Gastroesophageal sphincter (tissue), 4 donors: ENCODE measurements around the gene CDH13. TPM values are rescaled to one million over a fixed set of nuclear protein-coding genes. Genes with fewer than 3 reads are reported as not detected.

Source experiments
- ATAC-seq: fragments of 150-250 bp; one replicate; pipeline ENCODE4 v1.9.1; 2016; ENCODE audit warnings: mild to moderate bottlenecking, moderate library complexity
- H3K27ac ChIP-seq, 4 donors: fragments of 200-600 bp; sonication (generic) in 3 of 4; 1 replicate in 3 of 4; 2 replicates in 1 of 4; pipeline ENCODE4 v1.5.1; 2016 to 2019
- H3K27me3 ChIP-seq: fragments of 200-600 bp; sonication (generic); one replicate; pipeline ENCODE4 v1.5.1; 2019
- H3K36me3 ChIP-seq, 2 donors: fragments of 200-600 bp; sonication (generic); one replicate each; pipeline ENCODE4 v1.5.1; 2019; ENCODE audit warnings: control low read depth in 1 of 2
- H3K4me1 ChIP-seq, 3 donors: fragments of 200-600 bp; sonication (generic); 1 replicate in 2 of 3; 2 replicates in 1 of 3; pipeline ENCODE4 v1.5.1; 2016 to 2019; ENCODE audit warnings: control low read depth in 2 of 3
- H3K4me3 ChIP-seq, 2 donors: fragments of 200-600 bp; sonication (generic); one replicate each; pipeline ENCODE4 v1.5.1; 2019; ENCODE audit warnings: mild to moderate bottlenecking in 1 of 2, moderate library complexity in 1 of 2
- H3K9me3 ChIP-seq, 3 donors: fragments of 200-600 bp; sonication (generic); one replicate each; pipeline ENCODE4 v1.5.1; 2017 to 2019; ENCODE audit warnings: control low read depth in 2 of 3
- CTCF ChIP-seq, 4 experiments: fragments of 200-600 bp in 2 of 4; fragments of 450-650 bp in 2 of 4; sonication (generic) in 1 of 4; IDR thresholded peaks; one replicate each; pipeline ENCODE4 v1.5.1; 2017 to 2019; ENCODE audit warnings: antibody characterized with exemption in 4 of 4, mild to moderate bottlenecking in 2 of 4, moderate library complexity in 2 of 4
- EP300 ChIP-seq: sonication (generic); formaldehyde crosslinking; IDR thresholded peaks from one replicate; pipeline ENCODE4 v1.6.1; 2017; ENCODE audit warnings: antibody characterized with exemption, mild to moderate bottlenecking
- POLR2A ChIP-seq, 2 donors: fragments of 450-650 bp; IDR thresholded peaks; one replicate each; pipeline ENCODE4 v1.6.1; 2017; ENCODE audit warnings: antibody characterized with exemption in 2 of 2, mild to moderate bottlenecking in 2 of 2, moderate library complexity in 1 of 2
- POLR2AphosphoS5 ChIP-seq: sonication (generic); formaldehyde crosslinking; IDR thresholded peaks from one replicate; pipeline ENCODE4 v1.6.1; 2017; ENCODE audit warnings: antibody characterized with exemption
- WGBS, 2 donors: methylation state at CpG; one replicate each; pipeline ENCODE4 v1.1.5; 2018; ENCODE audit warnings: low coverage in 1 of 2; 5-methylcytosine and 5-hydroxymethylcytosine counted together
- total RNA-seq, 4 donors: library from RNA; depleted of rRNA; stranded (reverse); fragments of >200 nt; gene quantifications; one replicate each; pipeline ENCODE4 v1.1.0, GENCODE V29; 2016

CDH13 gene
- total RNA-seq, 4 donors from 2014 or later = 4.2 to 22.3 (median 11.4) TPM

- no peak overlapping the region for H3K27ac ChIP-seq
- no peak overlapping the region for H3K4me3 ChIP-seq
- no peak for TF ChIP-seq POLR2AphosphoS5
- no peak for TF ChIP-seq EP300
- TF ChIP-seq POLR2A (IDR thresholded peaks at IDR 0.05) = no peak
- no peak for TF ChIP-seq CTCF (IDR thresholded peaks at IDR 0.05)
- no peak for ATAC-seq
- WGBS, 2 donors = 76 to 77% methylated on average over 3 to 4 of the region's 4 CpGs
- H3K36me3 ChIP-seq = no peaks in the 10 kb centered on the region
- H3K9me3 ChIP-seq = peaks cover 0 to 12% (median 0%) of the 10 kb centered on the region in 3 donors
- H3K4me1 ChIP-seq = no peaks in the 10 kb centered on the region
- no peaks in the 10 kb centered on the region for H3K27me3 ChIP-seq
Measured at GRCh38 chr16:82935766-82936165, 309.0 kb downstream of the CDH13 start.

GRCh38 chr16:82936941-82937551 lies 310.3 kb downstream of the CDH13 start:
- Histone ChIP-seq H3K36me3 (no peaks in the 10 kb centered on the region), H3K27me3 (no peaks in the 10 kb centered on the region), H3K27ac (no peak overlapping the region), H3K4me3 (no peak overlapping the region), H3K9me3 (peaks cover 0 to 12% (median 0%) of the 10 kb centered on the region in 3 donors), H3K4me1 (no peaks in the 10 kb centered on the region)
- 19 to 44% methylated on average over 6 to 7 of the region's 7 CpGs for WGBS, 2 donors
- TF ChIP-seq POLR2A (IDR thresholded peaks at IDR 0.05) = no peak
- no peak for TF ChIP-seq POLR2AphosphoS5
- no peak for TF ChIP-seq CTCF (IDR thresholded peaks at IDR 0.05)
- TF ChIP-seq EP300 = no peak
- no peak for ATAC-seq

DNA sequence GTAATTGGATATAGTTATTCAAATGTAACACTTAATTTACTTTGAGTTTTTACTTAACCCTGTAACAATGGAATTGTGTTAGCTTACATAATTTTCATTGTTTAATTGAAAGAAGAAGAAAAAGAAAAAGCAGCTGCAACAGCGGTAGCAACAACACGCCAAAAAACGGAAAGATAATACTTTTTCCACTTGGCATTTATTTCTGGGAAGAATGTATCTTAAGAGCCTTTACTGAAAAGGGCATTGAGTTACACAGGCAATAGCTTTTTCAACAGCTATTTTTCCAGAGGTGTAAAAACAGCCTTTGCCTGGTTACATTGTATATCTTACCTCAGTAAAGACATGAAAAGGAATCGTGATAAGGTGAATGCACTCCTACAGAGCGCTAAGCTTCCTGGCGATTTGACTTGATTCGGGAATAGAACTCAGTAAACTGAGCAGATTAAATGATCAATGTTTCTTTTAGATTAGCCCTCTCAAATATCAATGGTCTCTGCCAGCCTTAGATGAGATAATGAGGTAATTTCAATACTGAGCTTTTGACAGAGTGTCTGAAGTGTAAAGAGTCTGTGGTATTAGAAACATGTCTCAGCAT lies 311.3 kb downstream of the CDH13 start:
- 49 to 76% methylated on average over 4 to 7 of the region's 7 CpGs for WGBS, 2 donors
- Histone ChIP-seq H3K4me3 (no peak overlapping the region), H3K9me3 (peaks cover 0 to 12% (median 0%) of the 10 kb centered on the region in 3 donors), H3K4me1 (no peaks in the 10 kb centered on the region), H3K27me3 (no peaks in the 10 kb centered on the region), H3K27ac (no peak overlapping the region), H3K36me3 (no peaks in the 10 kb centered on the region)
- no peak for TF ChIP-seq EP300
- TF ChIP-seq CTCF (IDR thresholded peaks at IDR 0.05) = no peak
- TF ChIP-seq POLR2A (IDR thresholded peaks at IDR 0.05) = no peak
- no peak for TF ChIP-seq POLR2AphosphoS5
- ATAC-seq = no peak

- TF ChIP-seq POLR2AphosphoS5 (no peak), EP300 (no peak), CTCF (IDR thresholded peaks at IDR 0.05) (no peak), POLR2A (IDR thresholded peaks at IDR 0.05) (no peak)
- no peaks in the 10 kb centered on the region for H3K36me3 ChIP-seq
- no peaks in the 10 kb centered on the region for H3K4me1 ChIP-seq
- no peaks in the 10 kb centered on the region for H3K9me3 ChIP-seq
- no peaks in the 10 kb centered on the region for H3K27me3 ChIP-seq
- no peak overlapping the region for H3K4me3 ChIP-seq
- H3K27ac ChIP-seq = no peak overlapping the region
- no peak for ATAC-seq
- 88% methylated on average over 1 of the region's 1 CpG for WGBS, 2 donors
Measured at GRCh38 chr16:82943371-82943770, 316.6 kb downstream of the CDH13 start.
